GM12878 (cell line): ENCODE data around the gene RBBP9. TPM values are rescaled to one million over a fixed set of nuclear protein-coding genes. Genes with fewer than 3 reads are reported as not detected.

Experiments used
- CEBPB ChIP-seq, 2 experiments: fragments of 150-350 bp in 1 of 2; IDR thresholded peaks; 2 replicates each; pipeline ENCODE4 v1.6.1; 2012 to 2014; ENCODE audit warnings: low read depth in 2 of 2, low read length in 2 of 2, borderline replicate concordance in 1 of 2, inconsistent platforms in 1 of 2
- DPF2 ChIP-seq: fragments of 450-650 bp; IDR thresholded peaks from 2 replicates; pipeline ENCODE4 v1.6.1; 2017; ENCODE audit warnings: mild to moderate bottlenecking
- EED ChIP-seq: sonication (generic); IDR thresholded peaks from 2 replicates; pipeline ENCODE4 v1.6.1; 2016; ENCODE audit warnings: antibody characterized with exemption, low read depth
- EGR1 ChIP-seq, 2 experiments: IDR thresholded peaks; 1 replicate in 1 of 2; 2 replicates in 1 of 2; pipeline ENCODE4 v1.6.1; 2011 to 2012; ENCODE audit warnings: low read depth in 2 of 2, low read length in 2 of 2, borderline replicate concordance in 1 of 2, mild to moderate bottlenecking in 1 of 2, moderate library complexity in 1 of 2
- ESRRA ChIP-seq: IDR thresholded peaks from 2 replicates; pipeline ENCODE4 v1.6.1; 2012; ENCODE audit warnings: mild to moderate bottlenecking, low read length, improper control_type of control experiment
- GABPA ChIP-seq: IDR thresholded peaks from 2 replicates; pipeline ENCODE4 v1.6.1; 2014; ENCODE audit warnings: antibody characterized with exemption, low read depth, mild to moderate bottlenecking, inconsistent platforms
- IKZF1 ChIP-seq: fragments of 450-650 bp; conservative IDR thresholded peaks from 2 replicates; pipeline ENCODE4 v1.6.1; 2017; ENCODE audit warnings: antibody characterized with exemption, mild to moderate bottlenecking
- MTA2 ChIP-seq: fragments of 450-650 bp; IDR thresholded peaks from 2 replicates; pipeline ENCODE4 v1.6.1; 2016; ENCODE audit warnings: low read depth, mild to moderate bottlenecking, moderate library complexity
- NBN ChIP-seq: fragments of 450-650 bp; IDR thresholded peaks from 2 replicates; pipeline ENCODE4 v1.6.1; 2016
- NFIC ChIP-seq: IDR thresholded peaks from 2 replicates; pipeline ENCODE4 v1.6.1; 2012; ENCODE audit warnings: low read depth, mild to moderate bottlenecking, inconsistent platforms, low read length, moderate library complexity
- NR2C2 ChIP-seq: IDR thresholded peaks from 2 replicates; pipeline ENCODE4 v1.6.1; 2011; ENCODE audit warnings: borderline replicate concordance, low read depth; ENCODE audit not compliant: control insufficient read depth, insufficient read length
- PKNOX1 ChIP-seq: fragments of 450-650 bp; IDR thresholded peaks from 2 replicates; pipeline ENCODE4 v1.6.1; 2016; ENCODE audit warnings: mild to moderate bottlenecking
- PML ChIP-seq: IDR thresholded peaks from 2 replicates; pipeline ENCODE4 v1.6.1; 2012; ENCODE audit warnings: low read length, inconsistent platforms
- POU2F2 ChIP-seq: IDR thresholded peaks from 3 replicates; pipeline ENCODE4 v1.6.1; 2011; ENCODE audit warnings: low read depth, mild to moderate bottlenecking, low read length, borderline replicate concordance
- PRDM15 ChIP-seq: fragments of 450-650 bp; formaldehyde crosslinking; IDR thresholded peaks from 2 replicates; pipeline ENCODE4 v1.4.0; 2020; ENCODE audit warnings: mild to moderate bottlenecking, moderate library complexity
- RELA ChIP-seq: fragments of 450-650 bp; IDR thresholded peaks from 2 replicates; pipeline ENCODE4 v1.8.0; 2014; ENCODE audit warnings: borderline replicate concordance; ENCODE audit not compliant: partially characterized antibody
- SIN3A ChIP-seq: IDR thresholded peaks from 2 replicates; pipeline ENCODE4 v1.6.1; 2012; ENCODE audit warnings: low read depth, low read length, improper control_type of control experiment
- TARDBP ChIP-seq: IDR thresholded peaks from 2 replicates; pipeline ENCODE4 v1.6.1; 2016; ENCODE audit warnings: borderline replicate concordance
- YBX1 ChIP-seq: fragments of 450-650 bp; IDR thresholded peaks from 2 replicates; pipeline ENCODE4 v1.6.1; 2016; ENCODE audit warnings: antibody characterized with exemption
- ZNF207 ChIP-seq: fragments of 450-650 bp; IDR thresholded peaks from 2 replicates; pipeline ENCODE4 v1.6.1; 2014; ENCODE audit warnings: antibody characterized with exemption, mild to moderate bottlenecking, borderline replicate concordance
- ZNF384 ChIP-seq: IDR thresholded peaks from 2 replicates; pipeline ENCODE4 v1.6.1; 2012; ENCODE audit warnings: low read depth, mild to moderate bottlenecking, low read length, improper control_type of control experiment, borderline replicate concordance
- ZNF687 ChIP-seq: fragments of 450-650 bp; IDR thresholded peaks from 2 replicates; pipeline ENCODE4 v1.6.1; 2017; ENCODE audit warnings: mild to moderate bottlenecking, moderate library complexity
- ZSCAN29 ChIP-seq: fragments of 450-650 bp; IDR thresholded peaks from 2 replicates; pipeline ENCODE4 v1.6.1; 2017; ENCODE audit warnings: mild to moderate bottlenecking, moderate library complexity
- polyA plus RNA-seq, 11 experiments: library from polyadenylated mRNA; depleted of rRNA in 4 of 11; unstranded in 6 of 11; stranded (reverse) in 5 of 11; fragments of >200 nt; fragmentation: Nextera tagmentation in 4 of 11; fragmentation: Illumina TruSeq in 1 of 11; extraction: Ambion mirVana in 4 of 11; extraction: Trizol in 1 of 11; gene quantifications; 1 replicate in 1 of 11; 2 replicates in 10 of 11; pipeline versions ENCODE4 v1.2.1 to v1.2.3, GENCODE V29; 2011 to 2016; ENCODE audit warnings: inconsistent platforms in 2 of 11, missing spikeins in 2 of 11, low read depth in 1 of 11
- total RNA-seq, 4 experiments: library from RNA; depleted of rRNA in 3 of 4; stranded (reverse); fragments of >200 nt in 3 of 4; fragmentation: Illumina TruSeq in 1 of 4; extraction: Trizol in 1 of 4; gene quantifications; 2 replicates each; pipeline versions ENCODE4 v1.2.1 to v1.2.3, GENCODE V29; 2013 to 2021

RBBP9 gene
- total and polyA plus RNA-seq, 10 of the 15 experiments (the other 5 are each of a cell fraction or from before 2014, with no cell fraction given) = 7.1 to 34.1 (median 16.0) TPM

GRCh38 chr20:18466894-18467730 lies 29.9 kb downstream of the RBBP9 start, which contains the start of the genes DZANK1 and POLR3F (continued):
- TF ChIP-seq ZNF687 (no peak), GABPA (no peak; the same call in 1 of the 2 replicates), ZNF207 (peak; percentile 94), DPF2 (no peak), TARDBP (peak; percentile 82; the same call in 1 of the 2 replicates), ZNF384 (no peak), IKZF1 (peak; percentile 100), PRDM15 (CRISPR knock-in tag) (no peak), MTA2 (no peak), ZSCAN29 (no peak), NFIC (no peak; the same call in 1 of the 2 replicates), SIN3A (peak; percentile 91), PKNOX1 (0 out of 2 replicates have a peak, but pooled peaks have one; percentile 16), POU2F2 (no peak), EED (peak; percentile 93), NBN (0 out of 2 replicates have a peak, but pooled peaks have one; percentile 58), YBX1 (no peak), ESRRA (no peak), EGR1 (IDR thresholded peaks at IDR 0.05; ENCODE audit: borderline replicate concordance in 1 of 2, low read depth in 2 of 2, low read length in 2 of 2) (no peak), PML (0 out of 2 replicates have a peak, but pooled peaks have one; percentile 62), CEBPB (IDR thresholded peaks at IDR 0.05; ENCODE audit: borderline replicate concordance in 1 of 2, low read depth in 2 of 2, low read length in 2 of 2) (no peak), NR2C2 (no peak), RELA (peak; percentile 51)
